Osteoblast (primary cell): ENCODE data around the gene PLD4. TPM values are rescaled to one million over a fixed set of nuclear protein-coding genes. Genes with fewer than 3 reads are reported as not detected.

Experiments used
- DNase-seq: peaks from one replicate; pipeline ENCODE4 v3.0.0; 2011; ENCODE audit warnings: low spot score, mixed read lengths; ENCODE audit not compliant: insufficient read length; ENCODE audit errors: missing footprints
- H2AFZ ChIP-seq: 2 replicates; pipeline ENCODE4 v1.6.0; 2011; ENCODE audit warnings: mild to moderate bottlenecking, low read length
- H3K27ac ChIP-seq: 2 replicates; pipeline ENCODE4 v1.5.1; 2011; ENCODE audit warnings: mild to moderate bottlenecking, low read depth, low read length, moderate library complexity
- H3K27me3 ChIP-seq: 2 replicates; pipeline ENCODE4 v1.6.0; 2012; ENCODE audit warnings: mild to moderate bottlenecking, control low read depth, inconsistent platforms, low read length, moderate library complexity; ENCODE audit not compliant: insufficient read depth
- H3K36me3 ChIP-seq: 2 replicates; pipeline ENCODE4 v1.5.1; 2011; ENCODE audit warnings: mild to moderate bottlenecking, low read length, control low read depth, moderate library complexity; ENCODE audit not compliant: insufficient read depth
- H3K4me1 ChIP-seq: 2 replicates; pipeline ENCODE4 v1.5.1; 2011; ENCODE audit warnings: mild to moderate bottlenecking, low read length, control low read depth, moderate library complexity; ENCODE audit not compliant: insufficient read depth
- H3K4me2 ChIP-seq: 2 replicates; pipeline ENCODE4 v1.6.0; 2011; ENCODE audit warnings: mild to moderate bottlenecking, low read length; ENCODE audit not compliant: insufficient read depth
- H3K4me3 ChIP-seq: fragments of 200-600 bp; sonication (generic); 3 replicates; pipeline ENCODE4 v1.5.1; 2012; ENCODE audit warnings: mild to moderate bottlenecking, low read length, inconsistent platforms; ENCODE audit not compliant: insufficient read depth
- H3K79me2 ChIP-seq: 2 replicates; pipeline ENCODE4 v1.6.0; 2012; ENCODE audit warnings: mild to moderate bottlenecking, low read length, control low read depth, inconsistent platforms; ENCODE audit not compliant: insufficient read depth
- H3K9me3 ChIP-seq: 2 replicates; pipeline ENCODE4 v1.5.1; 2011; ENCODE audit warnings: low read depth, low read length, control low read depth
- H4K20me1 ChIP-seq: 2 replicates; pipeline ENCODE4 v1.6.0; 2012; ENCODE audit warnings: mild to moderate bottlenecking, low read length, control low read depth; ENCODE audit not compliant: insufficient read depth
- CTCF ChIP-seq: IDR thresholded peaks from 2 replicates; pipeline ENCODE4 v1.5.1; 2011; ENCODE audit warnings: mild to moderate bottlenecking, low read depth, low read length, moderate library complexity; ENCODE audit errors: extremely low read depth
- total RNA-seq: library from RNA; depleted of rRNA; stranded (reverse); fragments of >200 nt; gene quantifications from 2 replicates; pipeline ENCODE4 v1.2.3, GENCODE V29; 2012

Gene PLD4
- total RNA-seq, 1 donor: not detected

DNA sequence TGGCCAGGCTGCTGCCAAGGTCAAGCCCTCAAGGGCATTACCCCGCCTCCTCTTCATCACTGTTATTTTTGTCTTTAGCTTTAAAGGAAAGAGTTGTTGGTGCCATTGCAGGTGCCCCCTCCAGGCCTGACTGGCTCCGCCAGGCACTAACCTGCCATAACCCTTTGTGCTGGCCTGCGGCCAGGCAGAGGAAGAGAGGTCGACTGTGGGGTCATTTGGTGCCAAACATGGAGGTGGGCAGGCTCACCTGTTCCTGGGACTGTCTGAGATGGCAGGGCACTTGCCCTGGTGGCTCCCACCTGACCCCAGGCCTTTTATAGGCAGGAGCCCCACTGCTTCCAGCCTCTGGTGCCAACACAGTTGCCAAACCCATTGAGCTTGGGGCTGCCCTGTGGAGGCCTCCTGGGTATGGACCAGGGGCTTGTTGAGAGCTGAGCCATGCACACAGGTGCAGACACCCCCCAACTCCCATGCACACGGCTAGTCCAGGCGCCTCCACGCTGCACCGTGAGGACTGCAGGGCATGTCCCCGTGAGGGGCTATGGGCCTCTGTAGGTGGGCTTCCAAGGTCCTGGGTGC, 29.4 kb upstream of the PLD4 start:
- DNase-seq: peak; percentile 51
- no peaks in the 10 kb centered on the region for H3K79me2 ChIP-seq
- H3K4me1 ChIP-seq: no peaks in the 10 kb centered on the region
- peaks cover 8% of the 10 kb centered on the region for H4K20me1 ChIP-seq
- H3K4me3 ChIP-seq: no peak overlapping the region
- H3K4me2 ChIP-seq: no peak overlapping the region
- H2AFZ ChIP-seq: no peak overlapping the region
- H3K27ac ChIP-seq: no peak overlapping the region
- no peaks in the 10 kb centered on the region for H3K9me3 ChIP-seq
- TF ChIP-seq CTCF: no peak
- no peaks in the 10 kb centered on the region for H3K27me3 ChIP-seq
- peaks cover 2% of the 10 kb centered on the region for H3K36me3 ChIP-seq

- Histone ChIP-seq H3K4me3 (no peak overlapping the region), H3K36me3 (peaks cover 2% of the 10 kb centered on the region)
These were observed 28.7 kb upstream of the PLD4 start for GRCh38 chr14:104895786-104896661.

GRCh38 chr14:104897330-104898194, 27.1 kb upstream of the PLD4 start:
- no peaks in the 10 kb centered on the region for H3K79me2 ChIP-seq
- no peak for TF ChIP-seq CTCF
- H2AFZ ChIP-seq: no peak overlapping the region
- H3K4me1 ChIP-seq: no peaks in the 10 kb centered on the region
- peak; percentile 78 for DNase-seq
- H3K4me2 ChIP-seq: no peak overlapping the region
- peaks cover 8% of the 10 kb centered on the region for H4K20me1 ChIP-seq
- H3K4me3 ChIP-seq: no peak overlapping the region
- H3K9me3 ChIP-seq: no peaks in the 10 kb centered on the region
- H3K27ac ChIP-seq: no peak overlapping the region
- peaks cover 2% of the 10 kb centered on the region for H3K36me3 ChIP-seq
- peaks cover 2% of the 10 kb centered on the region for H3K27me3 ChIP-seq

More at GRCh38 chr14:104895786-104896661, 28.7 kb upstream of the PLD4 start:
- Histone ChIP-seq H3K4me1 (no peaks in the 10 kb centered on the region), H3K27me3 (peaks cover 1% of the 10 kb centered on the region), H2AFZ (no peak overlapping the region), H3K4me2 (no peak overlapping the region), H3K79me2 (no peaks in the 10 kb centered on the region), H4K20me1 (peaks cover 8% of the 10 kb centered on the region), H3K9me3 (no peaks in the 10 kb centered on the region), H3K27ac (no peak overlapping the region)
- peak; percentile 69 for DNase-seq
- no peak for TF ChIP-seq CTCF
